VCaP (cell line): ENCODE results near the gene ZSCAN5C.
"Not testable (repeated sequence)": the region's sequence is repeated elsewhere in the genome, so short reads cannot be mapped to it uniquely, and the experiment has no call there.

Experiments
- H3K27ac ChIP-seq: fragments of 450-650 bp; 2 replicates; pipeline ENCODE4 v1.5.1; 2017
- TF ChIP-seq, protein P1 (sequence below): fragments of 450-650 bp; conservative IDR thresholded peaks from 2 replicates; pipeline ENCODE4 v1.5.1; 2017; ENCODE audit warnings: mild to moderate bottlenecking, moderate library complexity

Gene ZSCAN5C

DNA sequence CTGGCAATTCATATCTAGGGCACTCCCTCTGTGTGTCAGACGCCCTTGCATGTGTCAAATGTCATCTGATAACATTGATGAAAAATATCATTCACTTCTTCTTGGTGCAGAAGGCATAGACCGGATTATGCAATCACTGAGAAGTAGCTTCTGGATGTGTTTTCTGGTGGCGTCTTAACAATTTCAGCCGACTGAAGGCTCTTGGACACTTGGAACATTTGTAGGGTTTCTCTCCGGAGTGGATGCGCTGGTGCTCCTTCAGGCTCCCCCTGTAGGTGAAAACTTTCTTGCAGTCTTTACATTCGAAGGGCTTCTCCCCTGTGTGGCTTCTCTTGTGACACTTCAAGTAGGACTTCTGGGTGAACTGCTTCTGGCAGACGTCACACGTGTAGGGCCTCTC lies 19.4 kb downstream of the ZSCAN5C start:
- not testable (repeated sequence) for H3K27ac ChIP-seq
- TF ChIP-seq, protein P1, sequence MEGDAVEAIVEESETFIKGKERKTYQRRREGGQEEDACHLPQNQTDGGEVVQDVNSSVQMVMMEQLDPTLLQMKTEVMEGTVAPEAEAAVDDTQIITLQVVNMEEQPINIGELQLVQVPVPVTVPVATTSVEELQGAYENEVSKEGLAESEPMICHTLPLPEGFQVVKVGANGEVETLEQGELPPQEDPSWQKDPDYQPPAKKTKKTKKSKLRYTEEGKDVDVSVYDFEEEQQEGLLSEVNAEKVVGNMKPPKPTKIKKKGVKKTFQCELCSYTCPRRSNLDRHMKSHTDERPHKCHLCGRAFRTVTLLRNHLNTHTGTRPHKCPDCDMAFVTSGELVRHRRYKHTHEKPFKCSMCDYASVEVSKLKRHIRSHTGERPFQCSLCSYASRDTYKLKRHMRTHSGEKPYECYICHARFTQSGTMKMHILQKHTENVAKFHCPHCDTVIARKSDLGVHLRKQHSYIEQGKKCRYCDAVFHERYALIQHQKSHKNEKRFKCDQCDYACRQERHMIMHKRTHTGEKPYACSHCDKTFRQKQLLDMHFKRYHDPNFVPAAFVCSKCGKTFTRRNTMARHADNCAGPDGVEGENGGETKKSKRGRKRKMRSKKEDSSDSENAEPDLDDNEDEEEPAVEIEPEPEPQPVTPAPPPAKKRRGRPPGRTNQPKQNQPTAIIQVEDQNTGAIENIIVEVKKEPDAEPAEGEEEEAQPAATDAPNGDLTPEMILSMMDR = peak; percentile 47

DNA sequence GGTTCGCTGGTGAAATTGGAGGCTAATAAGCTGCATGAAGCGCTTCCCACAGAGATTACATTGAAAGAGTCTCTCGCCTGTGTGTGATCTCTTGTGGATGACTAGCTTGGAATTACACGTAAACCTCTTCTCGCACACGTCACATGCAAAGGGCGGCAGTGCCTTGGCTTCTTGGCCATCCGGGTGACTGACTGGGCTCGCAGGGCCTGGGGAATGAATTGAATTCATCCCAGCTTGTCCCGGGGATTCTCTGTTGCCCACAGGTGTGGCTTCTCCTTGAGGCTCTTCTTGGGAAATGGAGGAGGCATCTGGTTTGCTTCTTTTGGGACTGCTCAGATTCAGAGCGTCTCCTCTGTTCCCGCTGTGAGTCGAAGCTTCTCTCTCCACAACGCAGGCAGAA lies 19.8 kb downstream of the ZSCAN5C start:
- TF ChIP-seq, protein P1 = no peak; the same call in 1 of the 2 replicates
- no peak overlapping the region for H3K27ac ChIP-seq

DNA sequence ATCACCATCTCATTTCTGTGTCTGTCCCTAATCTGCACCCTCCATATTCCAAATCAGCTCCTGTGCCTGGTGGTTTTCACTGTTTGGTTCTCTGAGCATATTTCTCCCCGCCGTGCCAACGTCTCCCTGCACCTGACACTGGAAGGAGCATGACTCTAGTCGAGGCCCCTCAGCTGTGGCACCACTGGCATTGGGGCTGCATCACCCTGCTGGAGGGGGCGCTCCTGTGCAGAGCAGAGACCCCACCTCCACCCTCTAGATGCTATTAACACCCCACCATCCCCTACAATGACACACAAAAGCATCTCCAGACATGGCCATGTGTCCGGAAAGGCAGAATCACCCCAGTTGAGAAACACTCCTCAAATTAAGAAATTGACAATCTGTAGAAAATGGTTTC lies 20.8 kb downstream of the ZSCAN5C start:
- TF ChIP-seq, protein P1 = no peak
- H3K27ac ChIP-seq = no peak overlapping the region

DNA sequence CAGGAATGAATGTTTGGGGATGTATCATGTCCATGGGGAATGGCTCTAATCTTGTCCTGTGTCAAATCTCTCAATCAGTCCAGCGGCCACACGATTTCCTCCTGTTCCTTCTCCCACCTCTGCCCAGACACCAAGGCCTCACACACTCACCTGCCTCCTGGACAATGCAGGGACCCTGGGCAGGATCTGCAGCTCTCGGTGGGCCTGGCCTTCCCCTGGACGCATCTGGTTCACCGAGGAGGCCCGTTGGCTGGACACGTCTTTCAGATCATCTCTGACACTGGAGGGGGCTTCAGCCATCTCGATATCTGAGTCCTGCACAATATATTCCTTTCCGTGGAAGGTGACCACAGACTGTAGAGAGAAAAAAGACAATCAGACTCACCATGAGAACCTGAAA lies 21.4 kb downstream of the ZSCAN5C start:
- TF ChIP-seq, protein P1 = no peak

DNA sequence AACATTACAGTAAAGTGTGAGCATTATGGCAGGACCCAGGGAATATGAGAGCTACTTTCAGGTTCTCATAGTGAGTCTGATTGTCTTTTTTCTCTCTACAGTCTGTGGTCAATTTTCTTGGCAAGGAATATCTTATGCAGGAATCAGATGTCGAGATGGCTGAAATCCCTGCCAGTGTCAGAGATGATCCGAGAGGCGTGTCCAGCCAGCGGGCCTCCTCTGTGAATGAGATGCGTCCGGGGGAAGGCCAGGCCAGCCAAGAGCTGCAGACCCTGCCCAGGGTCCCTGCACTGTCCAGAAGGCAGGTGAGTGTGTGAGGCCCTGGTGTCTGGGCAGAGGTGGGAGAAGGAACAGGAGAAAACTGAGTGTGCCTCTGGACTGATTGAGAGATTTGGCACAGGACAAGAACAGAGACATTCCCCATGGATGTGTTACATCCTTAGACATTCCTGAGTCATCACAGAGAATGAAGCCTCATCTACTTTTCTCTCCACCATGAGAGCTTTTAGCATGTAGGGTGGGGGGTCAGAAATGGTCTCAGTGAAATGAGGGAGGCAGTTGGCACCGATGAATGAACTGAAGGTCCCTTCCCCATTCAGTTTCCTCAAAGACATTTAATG lies 43.2 kb downstream of the ZSCAN5C start:
- TF ChIP-seq, protein P1 = no peak

More for the DNA sequence above, 21.4 kb downstream of the ZSCAN5C start:
- H3K27ac ChIP-seq = no peak overlapping the region

DNA sequence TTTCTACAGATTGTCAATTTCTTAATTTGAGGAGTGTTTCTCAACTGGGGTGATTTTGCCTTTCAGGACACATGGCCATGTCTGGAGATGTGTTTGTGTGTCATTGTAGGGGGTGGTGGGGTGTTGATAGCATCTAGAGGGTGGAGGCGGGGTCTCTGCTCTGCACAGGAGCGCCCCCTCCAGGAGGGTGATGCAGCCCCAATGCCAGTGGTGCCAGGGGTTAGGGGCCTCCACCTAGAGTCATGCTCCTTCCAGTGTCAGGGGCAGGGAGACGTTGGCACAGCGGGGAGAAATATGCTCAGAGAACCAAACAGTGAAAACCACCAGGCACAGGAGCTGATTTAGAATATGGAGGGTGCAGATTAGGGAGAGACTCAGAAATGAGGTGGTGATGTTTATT lies 43.7 kb downstream of the ZSCAN5C start:
- not testable (repeated sequence) for H3K27ac ChIP-seq

More for the DNA sequence above, 43.2 kb downstream of the ZSCAN5C start:
- H3K27ac ChIP-seq = no peak overlapping the region

DNA sequence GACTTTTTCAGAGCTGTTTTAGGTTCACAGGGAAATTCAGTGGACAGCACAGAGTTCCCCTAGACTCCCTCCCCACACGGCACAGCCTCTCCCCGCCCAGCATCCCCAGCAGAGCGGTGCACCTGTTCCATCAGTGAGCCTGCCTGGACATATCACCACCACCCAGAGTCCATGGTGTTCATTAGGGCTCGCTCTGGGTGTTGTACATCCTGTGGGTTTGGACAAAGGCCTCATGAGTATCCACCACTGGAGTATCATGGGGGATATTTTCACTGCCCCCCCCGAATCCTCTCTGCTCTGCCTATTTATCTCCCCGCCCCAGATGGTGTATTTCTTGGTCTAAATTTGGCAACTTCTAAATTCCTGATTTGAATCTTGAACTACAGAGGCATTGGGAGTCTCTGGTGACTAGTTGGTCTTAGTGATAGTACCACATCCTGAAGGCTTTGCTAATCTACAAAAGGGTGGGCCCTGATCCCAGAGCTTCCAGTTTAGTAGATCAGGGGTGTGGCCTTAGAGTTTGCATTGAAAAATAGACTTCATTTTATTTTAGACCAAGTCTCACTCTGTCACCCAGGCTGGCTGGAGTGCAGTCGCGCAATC lies 46.8 kb downstream of the ZSCAN5C start:
- H3K27ac ChIP-seq = not testable (repeated sequence)

DNA sequence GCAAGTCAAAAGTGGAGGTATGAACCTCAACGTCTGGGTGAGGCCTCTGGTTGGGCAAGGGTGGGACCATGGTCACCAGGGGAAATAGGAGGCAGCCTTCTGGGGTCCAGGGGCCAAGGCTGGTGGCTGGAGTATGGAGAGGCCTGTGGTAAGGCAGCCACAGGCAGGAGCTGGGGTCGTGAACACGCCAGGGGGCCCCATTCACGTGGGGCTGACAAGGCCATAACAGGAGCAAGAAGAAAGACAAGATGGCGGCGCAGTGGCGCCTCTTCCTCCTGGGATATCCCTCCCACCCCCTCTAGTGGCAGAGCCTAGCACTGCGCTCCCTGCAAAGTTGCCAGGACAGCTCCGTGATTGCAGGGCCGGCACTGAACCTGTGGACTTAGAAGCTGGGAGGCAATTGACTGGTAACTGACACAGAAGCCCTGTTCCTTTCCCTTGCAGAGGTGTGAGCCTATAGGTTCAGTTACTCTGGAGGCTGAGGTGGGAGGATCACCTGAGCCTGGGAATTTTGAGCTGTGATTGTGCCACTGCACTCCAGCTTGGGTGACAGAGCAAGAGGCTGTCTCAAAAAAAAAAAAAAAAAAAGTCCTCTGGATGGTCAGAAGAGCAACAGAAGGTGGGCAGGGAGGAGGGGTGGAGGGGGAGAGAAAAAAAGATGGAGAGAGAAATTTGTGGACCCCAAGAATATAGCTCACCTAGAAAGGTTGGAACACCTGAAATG lies 50.8 kb downstream of the ZSCAN5C start:
- TF ChIP-seq, protein P1 = peak; percentile 94
- H3K27ac ChIP-seq = no peak overlapping the region
